Activated CD8-positive, alpha-beta memory T cell treated with anti-CD3 and anti-CD28 coated beads for 1 hour (primary cell): Measurements from ENCODE around the gene EEFSEC.
A peak's percentile ranks its signal among the peaks of the same experiment; 100 is the strongest.

Experiments
- DNase-seq, 2 donors: peaks; one replicate each; pipeline ENCODE4 v3.0.0-alpha.2; 2020; ENCODE audit warnings: low read depth in 1 of 2; ENCODE audit errors: extremely low read depth in 1 of 2

The EEFSEC gene

GRCh38 chr3:128309026-128309425 is 155.7 kb downstream of the EEFSEC start:
- no peak for DNase-seq

DNA sequence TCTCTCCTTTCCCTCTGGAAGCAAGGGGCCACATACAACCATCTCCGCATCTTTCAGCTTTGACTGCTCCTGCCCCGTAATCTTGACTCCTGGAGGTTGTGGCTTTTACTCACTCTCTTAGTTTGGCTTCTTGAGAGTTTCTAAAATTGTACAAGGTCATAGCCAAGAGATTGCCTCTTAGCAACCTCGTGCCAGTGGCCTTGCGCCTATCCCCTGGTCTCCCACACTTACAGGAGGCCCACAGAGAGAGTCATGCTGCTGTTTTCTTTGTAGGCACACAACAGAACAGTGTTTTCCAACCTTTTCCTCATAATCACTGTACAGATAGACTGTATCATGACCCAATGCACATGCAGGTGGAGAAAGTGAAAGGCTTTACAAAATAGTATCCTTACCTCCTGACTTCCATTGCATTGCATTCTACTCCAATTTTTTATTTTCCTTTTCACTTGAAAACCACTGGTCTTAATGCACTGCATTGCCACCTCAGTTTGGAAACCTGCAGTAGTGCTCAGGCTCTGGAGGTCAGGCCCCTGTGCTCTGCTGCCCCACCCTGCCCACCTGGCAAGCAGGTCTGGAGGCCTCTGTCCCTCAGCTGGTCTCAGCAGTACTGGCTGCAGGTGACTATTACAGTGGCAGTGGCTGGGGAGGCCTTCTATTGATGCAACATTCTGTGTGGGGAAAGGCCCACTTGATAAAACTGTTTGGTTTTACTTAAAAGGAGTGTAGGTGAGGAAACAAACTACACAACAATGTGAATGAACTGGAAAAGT is 157.2 kb downstream of the EEFSEC start:
- no peak for DNase-seq

DNA sequence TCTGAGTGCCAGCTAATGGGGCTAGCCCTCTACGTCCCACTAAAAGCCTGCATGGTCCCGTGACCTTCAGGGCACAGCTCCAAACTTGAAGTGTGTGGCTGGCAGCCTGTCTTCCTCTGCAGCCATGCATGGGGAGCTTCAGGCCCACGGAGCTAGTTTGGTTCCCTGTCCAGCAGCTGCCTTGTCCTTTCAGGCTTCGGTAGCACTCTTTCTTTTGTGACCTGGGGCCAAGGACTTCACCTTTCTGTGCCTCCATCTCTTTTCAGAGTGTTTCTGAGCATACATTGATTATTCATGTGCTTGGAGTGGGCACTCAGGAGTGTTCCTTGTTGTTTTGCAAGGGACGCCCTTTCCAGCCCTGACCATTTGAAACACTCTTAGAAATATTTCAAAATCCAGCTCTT is 158.2 kb downstream of the EEFSEC start:
- no peak for DNase-seq

DNA sequence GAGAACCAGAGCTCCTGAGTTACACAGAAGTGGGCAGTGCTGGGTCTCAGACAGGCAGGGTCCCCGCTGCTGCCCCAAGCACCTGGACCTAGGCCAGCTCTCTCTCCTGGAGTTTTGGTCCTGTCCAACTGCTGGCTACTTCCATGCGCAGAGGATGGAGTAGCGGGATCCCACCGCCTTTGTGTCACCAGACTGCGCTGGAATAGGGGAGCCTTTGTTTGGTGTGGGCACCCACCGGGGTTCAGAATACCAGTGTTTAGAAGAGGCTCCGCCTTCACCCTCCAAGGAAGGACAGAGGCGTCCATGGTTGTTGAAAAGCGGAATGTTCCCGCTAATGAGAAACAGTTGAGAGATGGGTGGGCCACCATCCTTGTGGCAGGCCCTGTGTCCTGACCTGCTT is 159.0 kb downstream of the EEFSEC start:
- DNase-seq: no peak

DNA sequence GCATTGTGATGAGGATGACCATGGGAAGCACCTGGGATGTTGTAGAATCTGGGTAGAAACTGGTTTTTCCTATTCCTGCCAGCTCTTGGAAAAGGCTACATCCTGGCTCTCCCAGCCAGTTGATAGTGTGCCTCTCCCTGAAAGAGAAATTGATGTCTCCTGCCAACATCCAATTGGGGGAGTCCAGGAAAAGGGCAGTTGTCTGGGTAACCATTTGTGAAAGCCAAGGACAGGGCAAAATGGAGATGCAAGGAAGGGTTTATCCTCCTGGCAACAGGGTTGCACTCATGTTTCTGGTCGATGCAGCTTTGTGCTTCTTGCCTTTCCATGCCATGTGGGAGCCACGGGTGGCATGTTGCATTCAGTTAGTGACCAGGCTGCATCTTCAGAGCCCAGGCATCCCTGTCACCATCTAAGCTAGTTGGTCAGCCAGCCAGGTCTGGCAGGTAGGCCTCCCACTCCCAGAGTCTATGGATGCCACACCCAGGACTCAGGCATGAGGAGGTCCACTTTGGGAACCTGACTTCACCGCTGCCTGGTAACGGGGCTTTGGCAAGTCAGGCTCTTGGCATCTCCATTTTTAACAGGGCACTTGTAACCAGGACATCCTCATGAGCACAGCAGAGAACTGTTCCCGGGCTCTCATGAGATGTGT is 159.9 kb downstream of the EEFSEC start:
- no peak for DNase-seq

GRCh38 chr3:128313935-128314334 is 160.7 kb downstream of the EEFSEC start:
- DNase-seq: no peak

DNA sequence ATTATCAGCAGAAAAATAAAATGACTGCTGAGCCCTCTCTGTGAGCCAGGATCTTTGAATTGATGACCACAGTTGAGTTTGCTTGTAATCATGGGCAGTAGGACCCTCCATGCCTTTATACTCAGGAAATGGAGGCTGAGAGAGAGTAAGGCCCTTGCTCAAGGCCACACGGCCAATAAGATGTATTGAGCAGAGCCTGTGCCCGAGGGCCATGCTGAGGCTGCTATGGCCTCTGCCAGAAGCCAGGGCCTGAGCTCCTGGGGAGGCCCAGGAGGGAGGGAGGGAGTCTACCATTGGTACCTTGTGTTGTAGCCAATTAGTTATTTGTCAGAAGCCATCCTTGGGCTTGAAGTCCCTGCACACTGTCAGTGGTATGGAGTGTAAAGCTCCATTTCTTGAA is 162.0 kb downstream of the EEFSEC start:
- no peak for DNase-seq

- DNase-seq: peak; percentile 31 to 46
Measured at GRCh38 chr3:128316481-128316891, 163.2 kb downstream of the EEFSEC start.

DNA sequence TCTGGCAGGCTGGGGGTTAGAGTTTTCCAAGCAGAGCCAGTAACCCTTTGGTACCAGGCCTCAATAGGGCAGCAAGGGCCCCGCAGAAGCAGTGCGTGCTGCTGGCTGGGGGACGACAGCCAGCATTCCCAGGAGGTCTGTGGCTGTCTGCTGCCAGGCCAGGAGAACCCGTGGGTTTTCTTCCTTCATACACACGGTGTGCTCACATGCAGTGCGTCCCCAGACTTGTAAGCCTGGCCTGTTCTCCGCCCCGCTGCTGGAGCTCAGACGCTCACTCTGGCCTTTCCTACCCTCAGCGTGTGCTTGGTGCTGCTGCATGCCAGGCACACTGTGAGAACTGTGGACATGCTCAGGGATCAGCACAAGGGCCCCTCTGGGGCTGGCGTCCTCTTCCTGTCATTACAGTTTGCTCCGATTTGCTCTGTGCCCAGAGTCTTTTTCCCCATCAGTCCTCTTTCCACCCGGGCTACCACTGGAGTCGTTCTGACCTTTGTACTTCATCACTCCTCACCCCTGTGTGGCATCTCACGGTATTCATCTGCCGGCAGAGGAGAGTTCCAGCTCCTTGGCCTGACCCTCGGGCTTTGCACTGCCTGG is 163.9 kb downstream of the EEFSEC start:
- no peak for DNase-seq

DNA sequence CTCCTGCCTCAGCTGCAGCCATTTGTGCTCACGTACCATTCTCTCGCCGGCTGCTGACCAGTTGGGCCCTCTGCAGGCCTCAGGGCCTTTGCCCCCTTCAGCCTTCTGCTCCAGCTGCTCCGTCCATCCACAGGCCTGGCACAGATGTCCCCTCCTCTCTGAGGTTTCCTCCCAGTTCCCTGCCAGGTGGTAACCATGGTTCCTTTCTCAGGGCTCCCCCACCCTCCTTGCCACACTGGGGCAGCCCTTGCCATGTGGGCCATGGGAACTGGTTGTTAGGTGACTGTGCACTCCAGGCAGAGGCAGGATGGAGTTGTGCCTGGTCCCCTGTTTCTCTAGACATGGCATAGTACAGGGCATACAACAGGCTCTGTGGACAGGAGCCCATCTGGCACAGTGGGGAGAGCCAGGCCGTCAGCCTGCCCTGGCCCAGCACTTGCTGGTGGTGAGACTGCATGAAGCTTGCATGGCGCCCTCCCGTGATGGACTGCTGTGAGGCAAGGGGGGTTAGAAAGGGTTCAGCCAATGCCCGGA is 164.5 kb downstream of the EEFSEC start:
- no peak for DNase-seq

DNA sequence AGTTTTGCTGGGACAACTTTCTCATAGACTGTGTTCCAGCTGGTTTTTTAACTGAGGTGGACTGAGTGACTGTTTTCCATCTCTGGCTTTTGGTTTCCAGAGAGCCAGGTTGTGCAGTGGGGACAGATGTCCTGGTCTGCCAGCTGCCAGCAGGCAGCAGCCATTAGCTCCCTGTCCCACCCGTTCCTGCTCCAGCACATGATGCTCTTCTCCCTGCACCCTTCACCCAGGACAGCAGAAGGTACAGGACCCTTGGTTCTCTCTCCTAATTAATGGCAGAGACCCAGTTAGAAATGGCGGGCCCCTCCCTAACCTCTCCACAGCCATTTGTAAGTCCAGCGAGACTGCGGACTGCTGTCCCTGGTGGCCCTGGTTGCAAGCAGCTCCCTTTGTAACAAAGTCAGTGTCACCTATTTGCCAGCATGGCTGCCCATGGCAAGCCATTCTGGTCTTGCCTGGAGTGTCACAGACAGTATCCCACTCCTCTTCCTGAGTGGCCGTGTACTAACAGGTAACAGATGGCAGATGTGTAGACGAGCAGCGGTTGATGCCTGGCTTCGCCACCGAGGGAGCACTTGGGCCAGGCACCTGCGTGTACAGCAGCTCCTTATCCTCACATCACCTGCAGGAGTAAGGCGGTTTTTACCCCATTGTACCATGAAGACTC is 165.1 kb downstream of the EEFSEC start:
- DNase-seq: no peak

DNA sequence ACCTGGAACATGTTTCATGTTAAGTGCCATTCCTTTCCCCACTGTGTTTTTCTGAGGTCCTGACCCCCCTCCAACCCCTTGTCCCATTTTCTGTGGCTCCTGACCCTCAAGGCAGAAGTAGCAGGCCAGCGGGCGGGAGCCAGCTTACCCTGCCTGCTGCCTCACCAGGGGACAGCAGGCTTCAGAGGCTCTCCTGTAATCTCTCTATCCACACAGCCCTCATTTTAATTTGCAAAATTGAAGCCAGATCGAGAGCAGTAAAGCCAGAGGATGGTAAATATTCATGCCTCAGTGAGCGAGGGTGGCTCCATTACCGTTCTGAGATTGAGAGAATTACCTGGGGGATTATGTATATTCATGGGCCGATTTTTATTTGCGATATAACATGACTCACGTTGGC is 165.8 kb downstream of the EEFSEC start:
- DNase-seq: no peak

DNA sequence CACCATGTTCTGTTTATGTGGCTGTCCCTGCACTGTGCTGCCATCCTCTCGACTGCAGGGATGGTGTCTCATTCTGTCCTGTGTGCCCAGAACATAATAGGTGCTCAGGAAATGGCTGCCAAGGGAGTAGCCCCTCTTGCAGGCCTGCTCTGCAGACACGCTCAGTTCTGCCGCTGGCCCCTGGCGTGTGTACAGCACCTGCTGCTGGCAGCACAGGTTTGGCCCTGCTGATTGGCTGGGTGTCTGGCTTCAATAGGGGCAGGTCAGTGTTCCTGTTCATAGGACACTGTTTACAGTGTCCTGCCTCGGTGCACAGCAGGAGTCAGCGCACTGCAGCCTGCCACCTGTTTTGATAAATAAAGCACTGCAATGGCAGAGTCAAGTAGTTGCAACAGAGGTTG is 166.5 kb downstream of the EEFSEC start:
- DNase-seq: no peak

DNA sequence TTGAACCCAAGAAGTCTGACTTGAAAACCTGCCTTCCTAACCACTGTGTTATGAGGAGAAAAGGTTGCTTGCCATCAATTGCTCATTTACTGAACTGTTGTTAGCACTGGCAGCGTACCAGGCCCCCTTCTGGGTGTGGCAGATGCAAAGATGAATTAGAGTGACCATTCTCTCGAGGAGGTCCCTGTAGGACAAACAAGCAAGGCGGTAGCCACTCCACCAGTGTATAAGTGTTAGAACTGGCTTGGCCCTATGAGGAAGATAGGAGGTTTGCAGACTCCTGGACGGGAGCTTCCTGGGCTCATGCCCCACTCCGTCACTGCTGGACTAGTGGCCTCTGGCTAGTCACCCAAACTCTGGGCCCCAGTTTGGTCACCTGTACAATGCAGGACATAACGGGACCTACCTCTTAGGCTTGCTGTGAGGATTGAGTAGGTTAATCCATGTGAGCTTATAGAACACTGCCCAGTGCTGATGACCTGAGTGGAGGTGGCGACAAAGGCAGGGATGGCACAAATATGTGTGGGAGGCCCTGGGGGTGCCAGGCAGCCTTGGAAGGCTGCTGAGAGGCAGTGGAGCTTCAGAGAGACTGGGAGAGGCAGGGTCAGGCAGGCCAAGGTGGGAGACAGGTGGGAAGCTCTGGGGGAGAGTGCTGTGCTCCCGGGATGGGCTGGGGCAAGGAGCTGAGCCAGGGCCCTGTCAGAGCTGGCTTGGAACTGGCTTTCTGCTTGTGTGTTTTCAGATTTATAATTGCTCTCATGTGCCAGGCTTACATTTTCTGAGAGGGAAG is 167.5 kb downstream of the EEFSEC start:
- no peak for DNase-seq

GRCh38 chr3:128321418-128321817 is 168.1 kb downstream of the EEFSEC start:
- no peak for DNase-seq

GRCh38 chr3:128322030-128323022 is 169.0 kb downstream of the EEFSEC start:
- peak; percentile 33 for DNase-seq

DNA sequence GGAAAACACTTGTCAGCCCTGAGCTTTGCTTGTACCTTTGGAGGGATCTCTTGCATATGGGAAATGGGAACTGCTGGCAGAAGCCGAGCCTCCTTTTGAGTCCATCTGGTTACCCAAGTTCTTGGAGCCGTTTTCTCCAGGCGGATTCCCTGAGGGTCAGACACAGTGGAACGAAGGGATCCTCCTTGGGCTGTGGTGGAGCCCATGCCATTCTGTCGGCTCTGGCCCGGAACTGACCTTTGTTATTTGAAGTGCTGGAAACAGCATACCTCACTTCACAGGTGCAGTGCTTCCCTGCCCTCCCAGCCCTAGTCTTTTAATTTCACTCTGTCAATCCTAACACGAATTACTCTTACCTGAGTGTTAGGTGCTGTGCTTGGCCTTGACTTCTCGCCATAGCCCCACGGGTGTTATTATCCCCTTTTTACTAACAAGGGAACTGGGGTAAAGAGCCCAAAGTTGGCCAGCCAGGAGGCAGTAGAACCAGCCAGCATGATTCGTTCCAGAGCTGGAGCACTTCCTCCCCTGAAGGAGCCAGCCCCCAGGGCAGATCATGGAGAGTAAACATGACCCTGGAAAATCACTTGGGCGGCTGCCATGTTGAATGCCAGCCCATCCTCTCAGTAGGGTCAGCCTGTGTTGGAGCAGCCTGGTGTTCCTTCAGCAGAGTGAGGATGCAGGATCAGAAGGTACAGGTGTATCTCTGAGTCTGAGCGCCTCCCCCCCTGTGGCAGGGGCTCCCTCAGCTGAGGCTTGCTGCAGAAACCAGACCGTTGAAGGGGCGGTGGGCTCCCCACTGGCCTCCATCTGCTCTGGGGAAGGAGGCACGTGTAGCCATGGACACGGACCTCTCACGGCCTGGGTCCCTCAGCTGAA is 170.2 kb downstream of the EEFSEC start:
- no peak for DNase-seq

GRCh38 chr3:128324911-128325592 is 171.8 kb downstream of the EEFSEC start:
- DNase-seq: no peak
